ENCODE results near the gene KPNB1. TPM values are rescaled to one million over a fixed set of nuclear protein-coding genes. Genes with fewer than 3 reads are reported as not detected.
A peak's percentile ranks its signal among the peaks of the same experiment; 100 is the strongest.

Gene KPNB1
- total and polyA plus RNA-seq, 10 of the 15 experiments (the other 5 are each of a cell fraction or from before 2014, with no cell fraction given), result 67.8 to 525 (median 246) TPM

DNA sequence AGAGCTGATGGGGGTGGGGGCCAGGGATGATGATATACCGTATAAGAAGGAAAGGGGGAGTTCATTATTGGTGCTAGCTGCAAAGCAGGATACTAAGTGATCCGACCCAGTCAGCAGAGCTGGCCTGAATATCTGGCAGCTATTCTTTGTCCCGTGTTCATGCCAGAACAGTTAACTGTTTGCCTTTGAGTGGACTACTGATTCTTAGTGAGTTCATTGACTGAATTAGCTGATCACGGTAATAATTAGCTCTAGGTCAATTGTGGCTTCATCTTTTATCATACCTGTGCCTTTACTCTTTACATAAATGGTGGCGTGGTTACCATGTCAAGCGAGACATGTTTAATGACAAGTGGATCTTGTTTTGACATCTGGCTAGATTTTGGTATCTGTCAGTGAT is 5.3 kb downstream of the KPNB1 start:
- SMC1A ChIA-PET (ENCODE audit: uncharacterized antibody, unreplicated experiment), result interaction anchor here (0.7 to 2.7 kb wide), 3 partner anchors 9 to 26 kb away, joined by 3 to 9 read pairs (median 5); no protein-coding TSS in a partner anchor
- peaks cover 6% of the 10 kb centered on the region; the same call in 1 of the 2 replicates for H4K20me1 ChIP-seq (ENCODE audit: control insufficient read depth, insufficient read depth)
- H3K9ac ChIP-seq (ENCODE audit: control insufficient read depth, insufficient read depth, low read length), result no peak overlapping the region
- POLR2A ChIA-PET, result interaction anchor here (0.7 to 1.4 kb wide), 2 partner anchors 9 to 28 kb away, joined by 3 to 9 read pairs; no protein-coding TSS in a partner anchor
- TF ChIP-seq POLR2AphosphoS5 (IDR thresholded peaks at IDR 0.05; ENCODE audit: low read length) (peak; percentile 51; the same call in 1 of the 2 replicates), NR2C2 (IDR thresholded peaks at IDR 0.05; ENCODE audit: borderline replicate concordance, control insufficient read depth, insufficient read length, low read depth) (no peak)
- peaks cover 81% of the 10 kb centered on the region for H3K79me2 ChIP-seq (ENCODE audit: control insufficient read depth, insufficient read depth, low read length)
- RAD21 ChIA-PET (ENCODE audit: unreplicated experiment), result no interaction called here
- in situ Hi-C loops (cut with MboI), result no loop called here
- no peak for DNase-seq (ENCODE audit: low read depth, low spot score)
- peak; percentile 73 for FAIRE-seq
- peaks cover 24% of the 10 kb centered on the region for H3K4me1 ChIP-seq (ENCODE audit: control insufficient read depth, insufficient read depth, low read length)
- peaks cover 14 to 51% of the 10 kb centered on the region in 2 experiments for H3K36me3 ChIP-seq (ENCODE audit: control insufficient read depth in 2 of 2, insufficient read depth in 2 of 2, low read length in 1 of 2)
- H2AFZ ChIP-seq (ENCODE audit: control insufficient read depth, low read depth, low read length), result no peak overlapping the region
- no peak overlapping the region for H3K27ac ChIP-seq (ENCODE audit: control insufficient read depth, insufficient read depth)
- peak overlapping the region; percentile 57 for H3K4me2 ChIP-seq (ENCODE audit: control insufficient read depth, insufficient read depth)
- no TSS peak for BruUV-seq (replicated peaks)
- CTCF ChIA-PET, result interaction anchor here (0.9 to 6.9 kb wide), 3 partner anchors 11 to 78 kb away, joined by 3 to 75 read pairs (median 4); partner anchors contain the start of gene TBX21
- no peaks in the 10 kb centered on the region for H3K9me3 ChIP-seq (replicated peaks; ENCODE audit: control insufficient read depth, insufficient read depth, low read length)
- 68% methylated on average over 6 of the region's 6 CpGs for WGBS (ENCODE audit: insufficient coverage, insufficient replicate concordance, low lambda C conversion rate, missing lambda C conversion rate)
- H3K27me3 ChIP-seq (replicated peaks in 1 of 2; ENCODE audit: control insufficient read depth in 2 of 2, insufficient read depth in 2 of 2, low read length in 1 of 2), result no peaks in the 10 kb centered on the region
- ATAC-seq, result no peak
- peak overlapping the region; percentile 47 for H3K4me3 ChIP-seq
- intact Hi-C loops (cut with micrococcal nuclease; ENCODE audit: unreplicated experiment), result loop anchor here (10.0 kb wide), 1 partner anchor 80 kb away; the partner anchor contains the start of gene TBX21

DNA sequence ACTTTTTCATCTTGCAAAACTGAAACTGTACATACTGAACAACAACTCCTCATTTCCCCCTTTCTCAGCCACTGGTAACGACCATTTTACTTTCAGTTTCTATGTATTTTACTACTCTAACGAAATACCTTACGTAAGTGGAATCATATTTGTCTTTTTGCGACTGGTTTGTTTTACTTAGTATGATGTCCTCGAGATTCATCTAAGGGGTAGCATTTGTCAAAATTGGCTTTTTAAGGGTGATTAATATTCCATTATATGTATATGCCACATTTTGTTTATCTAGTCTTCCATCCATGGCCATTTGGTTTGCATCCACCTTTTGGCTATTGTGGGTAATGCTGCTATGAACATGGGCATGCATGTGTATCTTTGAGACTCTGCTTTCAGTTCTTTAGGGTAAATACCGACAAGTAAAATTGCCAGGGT is 10.4 kb downstream of the KPNB1 start:
- FAIRE-seq, result peak; percentile 95
- ChIA-PET SMC1A (ENCODE audit: uncharacterized antibody, unreplicated experiment) (interaction anchor here (2.2 kb wide), 1 partner anchor 11 kb away, joined by 6 read pairs; no protein-coding TSS in a partner anchor), RAD21 (ENCODE audit: unreplicated experiment) (no interaction called here), POLR2A (interaction anchor here (1.7 kb wide), 1 partner anchor 11 kb away, joined by 6 read pairs; no protein-coding TSS in a partner anchor), CTCF (interaction anchor here (1.0 kb wide), 1 partner anchor 13 kb away, joined by 3 read pairs; no protein-coding TSS in a partner anchor)
- WGBS (ENCODE audit: insufficient coverage, insufficient replicate concordance, low lambda C conversion rate, missing lambda C conversion rate), result 8% methylated on average over 6 of the region's 6 CpGs
- peak; percentile 39 for DNase-seq (ENCODE audit: low read depth, low spot score)
- Histone ChIP-seq H3K9me3 (replicated peaks; ENCODE audit: control insufficient read depth, insufficient read depth, low read length) (no peaks in the 10 kb centered on the region), H3K4me3 (0 out of 2 replicates have a peak overlapping the region, but pooled peaks have one; percentile 24), H3K4me1 (ENCODE audit: control insufficient read depth, insufficient read depth, low read length) (peaks cover 44% of the 10 kb centered on the region), H3K4me2 (ENCODE audit: control insufficient read depth, insufficient read depth) (peak overlapping the region; percentile 85), H3K36me3 (ENCODE audit: control insufficient read depth in 2 of 2, insufficient read depth in 2 of 2, low read length in 1 of 2) (peaks cover 24 to 66% of the 10 kb centered on the region in 2 experiments), H3K9ac (ENCODE audit: control insufficient read depth, insufficient read depth, low read length) (no peak overlapping the region), H3K27ac (ENCODE audit: control insufficient read depth, insufficient read depth) (peak overlapping the region; percentile 70), H3K79me2 (ENCODE audit: control insufficient read depth, insufficient read depth, low read length) (peaks cover 65% of the 10 kb centered on the region), H2AFZ (ENCODE audit: control insufficient read depth, low read depth, low read length) (no peak overlapping the region; the same call in 1 of the 2 replicates), H3K27me3 (replicated peaks in 1 of 2; ENCODE audit: control insufficient read depth in 2 of 2, insufficient read depth in 2 of 2, low read length in 1 of 2) (no peaks in the 10 kb centered on the region), H4K20me1 (ENCODE audit: control insufficient read depth, insufficient read depth) (peaks cover 5% of the 10 kb centered on the region)
- peak; percentile 80 for ATAC-seq
- intact Hi-C loops (cut with micrococcal nuclease; ENCODE audit: unreplicated experiment) (no loop called here), in situ Hi-C loops (cut with MboI) (no loop called here)
- BruUV-seq (replicated peaks), result no TSS peak
- TF ChIP-seq, protein P1, sequence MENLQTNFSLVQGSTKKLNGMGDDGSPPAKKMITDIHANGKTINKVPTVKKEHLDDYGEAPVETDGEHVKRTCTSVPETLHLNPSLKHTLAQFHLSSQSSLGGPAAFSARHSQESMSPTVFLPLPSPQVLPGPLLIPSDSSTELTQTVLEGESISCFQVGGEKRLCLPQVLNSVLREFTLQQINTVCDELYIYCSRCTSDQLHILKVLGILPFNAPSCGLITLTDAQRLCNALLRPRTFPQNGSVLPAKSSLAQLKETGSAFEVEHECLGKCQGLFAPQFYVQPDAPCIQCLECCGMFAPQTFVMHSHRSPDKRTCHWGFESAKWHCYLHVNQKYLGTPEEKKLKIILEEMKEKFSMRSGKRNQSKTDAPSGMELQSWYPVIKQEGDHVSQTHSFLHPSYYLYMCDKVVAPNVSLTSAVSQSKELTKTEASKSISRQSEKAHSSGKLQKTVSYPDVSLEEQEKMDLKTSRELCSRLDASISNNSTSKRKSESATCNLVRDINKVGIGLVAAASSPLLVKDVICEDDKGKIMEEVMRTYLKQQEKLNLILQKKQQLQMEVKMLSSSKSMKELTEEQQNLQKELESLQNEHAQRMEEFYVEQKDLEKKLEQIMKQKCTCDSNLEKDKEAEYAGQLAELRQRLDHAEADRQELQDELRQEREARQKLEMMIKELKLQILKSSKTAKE (IDR thresholded peaks at IDR 0.05; ENCODE audit: low read depth, poor library complexity, severe bottlenecking), result no peak
- TF ChIP-seq RBBP5 (conservative IDR thresholded peaks at IDR 0.05), result no peak
- no peak; the same call in 1 of the 2 replicates for TF ChIP-seq PML (IDR thresholded peaks at IDR 0.05; ENCODE audit: low read length)
- TF ChIP-seq CHD1 (IDR thresholded peaks at IDR 0.05; ENCODE audit: low read depth, low read length), result no peak
- no peak for TF ChIP-seq GABPA (IDR thresholded peaks at IDR 0.05; ENCODE audit: low read depth)
- TF ChIP-seq, protein P2, sequence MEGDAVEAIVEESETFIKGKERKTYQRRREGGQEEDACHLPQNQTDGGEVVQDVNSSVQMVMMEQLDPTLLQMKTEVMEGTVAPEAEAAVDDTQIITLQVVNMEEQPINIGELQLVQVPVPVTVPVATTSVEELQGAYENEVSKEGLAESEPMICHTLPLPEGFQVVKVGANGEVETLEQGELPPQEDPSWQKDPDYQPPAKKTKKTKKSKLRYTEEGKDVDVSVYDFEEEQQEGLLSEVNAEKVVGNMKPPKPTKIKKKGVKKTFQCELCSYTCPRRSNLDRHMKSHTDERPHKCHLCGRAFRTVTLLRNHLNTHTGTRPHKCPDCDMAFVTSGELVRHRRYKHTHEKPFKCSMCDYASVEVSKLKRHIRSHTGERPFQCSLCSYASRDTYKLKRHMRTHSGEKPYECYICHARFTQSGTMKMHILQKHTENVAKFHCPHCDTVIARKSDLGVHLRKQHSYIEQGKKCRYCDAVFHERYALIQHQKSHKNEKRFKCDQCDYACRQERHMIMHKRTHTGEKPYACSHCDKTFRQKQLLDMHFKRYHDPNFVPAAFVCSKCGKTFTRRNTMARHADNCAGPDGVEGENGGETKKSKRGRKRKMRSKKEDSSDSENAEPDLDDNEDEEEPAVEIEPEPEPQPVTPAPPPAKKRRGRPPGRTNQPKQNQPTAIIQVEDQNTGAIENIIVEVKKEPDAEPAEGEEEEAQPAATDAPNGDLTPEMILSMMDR (IDR thresholded peaks at IDR 0.05 in 2 of 3, conservative IDR thresholded peaks at IDR 0.05 in 1 of 3; ENCODE audit: control insufficient read depth in 2 of 3, extremely low read depth in 1 of 3, insufficient read depth in 1 of 3, low read depth in 3 of 3, low read length in 3 of 3), result peak in 1 of 3 experiments; percentile 15; a peak in 1 of 6 replicates
- no peak for TF ChIP-seq CREM (IDR thresholded peaks at IDR 0.05; ENCODE audit: low read depth)
- TF ChIP-seq POU2F2 (IDR thresholded peaks at IDR 0.05; ENCODE audit: borderline replicate concordance, low read depth, low read length), result no peak
- TF ChIP-seq NFYA (IDR thresholded peaks at IDR 0.05; ENCODE audit: borderline replicate concordance, low read depth, low read length), result no peak

Data from GM12878 (cell line).